SJCRH30 (cell line): ENCODE measurements around the gene IQGAP2. TPM values are rescaled to one million over a fixed set of nuclear protein-coding genes. Genes with fewer than 3 reads are reported as not detected.

Experiments
- DNase-seq, 2 experiments: peaks; one replicate each; pipeline ENCODE4 v3.0.0-alpha.2; 2015 to 2020
- H3K27ac ChIP-seq: fragments of 250-450 bp; sonication (Bioruptor Pico); 2 replicates; pipeline ENCODE4 v1.5.1; 2020; ENCODE audit warnings: mild to moderate bottlenecking, moderate library complexity
- H3K27me3 ChIP-seq: fragments of 250-450 bp; sonication (Bioruptor Pico); 2 replicates; pipeline ENCODE4 v1.5.1; 2020; ENCODE audit warnings: mild to moderate bottlenecking, moderate library complexity
- H3K36me3 ChIP-seq: fragments of 250-450 bp; sonication (Bioruptor Pico); 2 replicates; pipeline ENCODE4 v1.5.1; 2020; ENCODE audit warnings: mild to moderate bottlenecking, moderate library complexity
- H3K4me1 ChIP-seq: fragments of 250-450 bp; sonication (Bioruptor Pico); 2 replicates; pipeline ENCODE4 v1.5.1; 2020; ENCODE audit warnings: mild to moderate bottlenecking, moderate library complexity
- H3K4me3 ChIP-seq: fragments of 250-450 bp; sonication (Bioruptor Pico); 2 replicates; pipeline ENCODE4 v1.5.1; 2020; ENCODE audit warnings: mild to moderate bottlenecking, moderate library complexity
- H3K9me3 ChIP-seq: fragments of 250-450 bp; sonication (Bioruptor Pico); replicated peaks from 2 replicates; pipeline ENCODE4 v1.5.1; 2020; ENCODE audit warnings: mild to moderate bottlenecking, moderate library complexity
- total RNA-seq: library from RNA; depleted of rRNA; stranded (reverse); fragments of >200 nt; shearing (Covaris generic); gene quantifications from 2 replicates; pipeline ENCODE4 v1.2.3, GENCODE V29; 2014

IQGAP2 gene
- total RNA-seq, 1 experiment from 2014 or later, result 11.4 TPM

GRCh38 chr5:76379316-76379715 is 23.8 kb upstream of the IQGAP2 start:
- Histone ChIP-seq H3K36me3 (no peaks in the 10 kb centered on the region), H3K9me3 (no peaks in the 10 kb centered on the region), H3K4me3 (no peak overlapping the region), H3K4me1 (no peaks in the 10 kb centered on the region), H3K27me3 (0 out of 2 replicates have a peak, but pooled peaks cover 10% of the 10 kb centered on the region), H3K27ac (no peak overlapping the region)
- no peak for DNase-seq

GRCh38 chr5:76379855-76380254 is 23.2 kb upstream of the IQGAP2 start:
- 0 out of 2 replicates have a peak, but pooled peaks cover 10% of the 10 kb centered on the region for H3K27me3 ChIP-seq
- H3K9me3 ChIP-seq, result no peaks in the 10 kb centered on the region
- no peaks in the 10 kb centered on the region for H3K36me3 ChIP-seq
- no peak overlapping the region for H3K4me3 ChIP-seq
- no peaks in the 10 kb centered on the region for H3K4me1 ChIP-seq
- no peak for DNase-seq
- no peak overlapping the region for H3K27ac ChIP-seq

DNA sequence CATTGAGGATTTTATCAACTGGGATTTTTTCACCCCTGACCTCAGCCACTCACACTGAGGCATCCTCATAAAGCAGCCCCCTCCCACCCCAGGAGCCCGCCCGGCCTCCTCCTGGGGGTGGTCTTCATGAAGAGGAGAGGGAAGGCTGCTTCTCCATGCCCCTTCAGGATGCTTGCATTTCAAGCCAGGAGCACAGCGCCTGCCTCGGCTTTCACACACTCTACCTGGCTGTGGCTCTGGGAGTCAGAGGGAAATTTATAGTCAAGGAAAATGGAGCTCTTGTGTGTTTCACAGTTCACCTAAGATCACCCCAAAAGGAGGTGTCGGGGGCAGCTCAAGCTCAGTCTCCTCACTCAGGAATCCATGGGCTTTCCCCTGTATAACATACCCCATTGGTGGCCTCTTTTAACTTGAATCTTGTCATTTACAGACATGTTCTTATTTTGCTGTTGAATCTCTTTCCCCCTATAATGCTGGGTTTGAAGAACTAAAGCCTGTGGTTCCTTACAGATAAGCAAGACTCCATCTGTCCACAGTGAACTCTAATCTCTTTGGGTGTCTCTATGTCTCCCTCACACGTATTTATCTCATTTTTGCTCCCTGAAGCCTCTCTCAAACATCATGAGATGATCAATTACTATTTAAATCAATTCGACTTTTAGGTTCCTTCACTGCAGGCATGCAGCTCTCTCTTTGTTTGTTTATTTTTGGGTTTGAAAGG is 22.6 kb upstream of the IQGAP2 start:
- no peak overlapping the region for H3K4me3 ChIP-seq

DNA sequence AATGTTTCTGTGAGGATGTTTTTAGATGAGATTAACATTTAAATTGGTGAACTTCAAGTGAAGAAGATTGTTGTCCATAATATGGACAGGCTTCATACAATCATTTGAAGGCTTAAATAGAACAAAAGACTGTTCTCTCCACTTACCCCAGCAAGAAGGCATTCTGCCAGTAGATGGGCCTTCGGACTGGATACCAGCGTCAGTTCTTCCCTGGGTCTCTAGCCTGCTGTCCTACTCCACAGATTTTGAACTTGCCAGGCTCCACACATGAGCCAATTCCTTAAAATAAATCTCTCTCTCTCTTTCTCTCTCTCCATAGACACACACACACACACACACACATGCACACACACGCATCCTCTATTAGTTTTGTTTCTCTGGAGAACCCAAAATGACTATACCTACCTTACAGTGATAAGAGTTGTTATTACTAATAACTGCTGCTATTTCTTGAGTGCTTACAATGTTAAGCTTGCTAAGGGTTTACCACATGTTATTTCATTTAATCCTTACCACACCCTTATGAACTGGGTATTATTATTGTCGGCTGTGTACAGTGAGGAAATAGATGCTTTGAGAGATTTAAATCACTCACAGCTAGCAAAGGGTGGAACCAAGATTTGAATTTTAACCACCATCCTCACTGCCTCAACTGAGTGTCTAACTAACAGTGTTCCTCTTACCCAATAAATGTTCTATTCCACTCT is 19.8 kb upstream of the IQGAP2 start:
- no peaks in the 10 kb centered on the region for H3K9me3 ChIP-seq
- no peak overlapping the region for H3K27ac ChIP-seq
- no peak for DNase-seq
- no peaks in the 10 kb centered on the region for H3K36me3 ChIP-seq
- H3K4me3 ChIP-seq, result no peak overlapping the region
- H3K27me3 ChIP-seq, result 0 out of 2 replicates have a peak, but pooled peaks cover 10% of the 10 kb centered on the region
- no peaks in the 10 kb centered on the region for H3K4me1 ChIP-seq

More for the DNA sequence above, 22.6 kb upstream of the IQGAP2 start:
- H3K9me3 ChIP-seq, result no peaks in the 10 kb centered on the region
- H3K27ac ChIP-seq, result no peak overlapping the region
- no peak for DNase-seq
- H3K36me3 ChIP-seq, result no peaks in the 10 kb centered on the region
- H3K27me3 ChIP-seq, result 0 out of 2 replicates have a peak, but pooled peaks cover 10% of the 10 kb centered on the region
- H3K4me1 ChIP-seq, result no peaks in the 10 kb centered on the region

DNA sequence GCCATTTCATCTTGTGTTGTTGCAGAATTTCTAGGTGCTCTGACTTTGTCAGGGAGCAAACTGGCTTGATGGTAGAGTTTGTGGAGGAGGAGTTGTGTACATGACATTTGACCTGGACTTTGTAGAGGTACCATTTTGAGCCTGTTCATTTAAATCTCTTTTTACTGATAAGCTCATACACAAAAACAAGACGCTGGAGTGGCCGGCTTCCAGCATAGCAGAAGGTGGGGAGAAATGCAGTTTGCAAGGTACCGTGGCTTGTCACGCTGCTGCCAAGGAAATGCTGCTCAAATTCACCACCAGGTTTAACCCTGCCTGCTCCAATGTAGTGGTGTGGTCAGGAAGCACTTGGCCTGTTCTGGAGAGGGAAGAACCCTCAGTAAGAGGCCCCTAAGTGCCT is 18.9 kb upstream of the IQGAP2 start:
- H3K27ac ChIP-seq, result no peak overlapping the region
- DNase-seq, result no peak
- no peaks in the 10 kb centered on the region for H3K4me1 ChIP-seq
- H3K27me3 ChIP-seq, result 0 out of 2 replicates have a peak, but pooled peaks cover 5% of the 10 kb centered on the region
- H3K4me3 ChIP-seq, result no peak overlapping the region
- H3K36me3 ChIP-seq, result no peaks in the 10 kb centered on the region
- H3K9me3 ChIP-seq, result no peaks in the 10 kb centered on the region

DNA sequence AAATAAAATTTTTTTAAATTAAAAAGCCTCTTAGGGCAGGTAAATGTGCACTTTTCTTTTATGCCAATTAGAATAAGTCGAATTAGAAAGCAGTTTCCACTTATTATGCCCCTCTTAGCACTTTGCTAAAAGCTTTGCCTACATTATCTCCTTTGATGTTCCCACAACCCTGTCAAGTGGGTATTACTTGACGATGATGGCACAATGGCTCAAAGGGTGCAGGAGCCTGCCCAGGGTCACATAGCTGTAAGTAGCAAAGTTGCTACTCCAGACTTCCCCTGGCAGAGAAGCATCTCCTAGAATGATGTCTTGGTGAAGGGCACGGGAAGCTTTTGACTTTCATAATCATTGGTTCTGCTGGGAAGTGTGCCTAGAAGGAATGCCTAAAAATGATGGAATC is 18.4 kb upstream of the IQGAP2 start:
- H3K27me3 ChIP-seq, result 0 out of 2 replicates have a peak, but pooled peaks cover 5% of the 10 kb centered on the region
- no peak overlapping the region for H3K4me3 ChIP-seq
- no peaks in the 10 kb centered on the region for H3K4me1 ChIP-seq
- no peaks in the 10 kb centered on the region for H3K36me3 ChIP-seq
- no peak for DNase-seq
- H3K27ac ChIP-seq, result no peak overlapping the region
- no peaks in the 10 kb centered on the region for H3K9me3 ChIP-seq

- no peaks in the 10 kb centered on the region for H3K4me1 ChIP-seq
- H3K4me3 ChIP-seq, result no peak overlapping the region
- no peak overlapping the region for H3K27ac ChIP-seq
- no peaks in the 10 kb centered on the region for H3K9me3 ChIP-seq
- no peak for DNase-seq
- 0 out of 2 replicates have a peak, but pooled peaks cover 5% of the 10 kb centered on the region for H3K27me3 ChIP-seq
- no peaks in the 10 kb centered on the region for H3K36me3 ChIP-seq
Observed at GRCh38 chr5:76385540-76385939, 17.5 kb upstream of the IQGAP2 start.

GRCh38 chr5:76386360-76386759 is 16.7 kb upstream of the IQGAP2 start:
- DNase-seq, result no peak

GRCh38 chr5:76388236-76388635 is 14.8 kb upstream of the IQGAP2 start:
- H3K27ac ChIP-seq, result no peak overlapping the region

More at GRCh38 chr5:76386360-76386759, 16.7 kb upstream of the IQGAP2 start:
- no peaks in the 10 kb centered on the region for H3K27me3 ChIP-seq
- H3K27ac ChIP-seq, result no peak overlapping the region
- H3K36me3 ChIP-seq, result no peaks in the 10 kb centered on the region
- no peak overlapping the region for H3K4me3 ChIP-seq
- H3K4me1 ChIP-seq, result no peaks in the 10 kb centered on the region
- no peaks in the 10 kb centered on the region for H3K9me3 ChIP-seq

DNA sequence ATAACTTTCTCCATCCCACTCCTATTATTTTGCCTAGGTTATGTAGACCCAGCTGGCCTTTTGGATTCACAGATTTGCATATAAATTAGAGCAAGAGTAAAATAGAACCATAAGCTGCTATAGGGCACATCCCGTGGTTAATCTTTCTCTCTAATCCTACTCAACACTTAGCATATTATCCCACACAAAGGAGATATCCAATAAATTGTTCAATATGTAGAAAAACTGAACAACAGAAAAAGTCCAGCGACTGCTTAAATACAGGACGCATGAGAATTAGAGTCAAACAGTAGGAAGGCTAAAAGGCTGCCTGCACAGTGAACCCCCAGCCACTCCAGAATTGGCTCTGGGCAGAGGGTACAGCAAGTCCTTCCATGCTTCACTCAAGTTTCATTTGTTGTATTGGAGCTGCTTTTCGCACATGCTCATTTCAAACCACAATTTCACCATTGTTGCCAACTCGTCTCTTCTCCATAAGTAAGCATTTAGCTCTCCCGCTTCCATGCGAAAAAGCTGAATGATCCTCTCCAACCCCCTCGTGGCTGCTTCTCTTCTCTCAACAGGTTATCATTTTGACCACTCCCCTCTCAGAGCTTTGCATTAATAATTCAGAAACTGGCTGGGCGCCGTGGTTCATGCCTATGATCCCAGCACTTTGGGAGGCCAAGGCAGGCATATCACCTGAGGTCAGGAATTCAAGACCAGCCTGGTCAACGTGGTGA is 14.1 kb upstream of the IQGAP2 start:
- H3K4me3 ChIP-seq, result no peak overlapping the region
- no peaks in the 10 kb centered on the region for H3K4me1 ChIP-seq
- DNase-seq, result no peak
- H3K36me3 ChIP-seq, result no peaks in the 10 kb centered on the region
- peaks cover 7% of the 10 kb centered on the region; the same call in 1 of the 2 replicates for H3K27me3 ChIP-seq
- H3K27ac ChIP-seq, result no peak overlapping the region
- no peaks in the 10 kb centered on the region for H3K9me3 ChIP-seq

More at GRCh38 chr5:76388236-76388635, 14.8 kb upstream of the IQGAP2 start:
- H3K9me3 ChIP-seq, result no peaks in the 10 kb centered on the region
- no peaks in the 10 kb centered on the region for H3K4me1 ChIP-seq
- H3K27me3 ChIP-seq, result peaks cover 7% of the 10 kb centered on the region; the same call in 1 of the 2 replicates
- H3K36me3 ChIP-seq, result no peaks in the 10 kb centered on the region
- no peak for DNase-seq
- H3K4me3 ChIP-seq, result no peak overlapping the region

- Histone ChIP-seq H3K4me1 (no peaks in the 10 kb centered on the region), H3K4me3 (no peak overlapping the region), H3K9me3 (no peaks in the 10 kb centered on the region), H3K27ac (no peak overlapping the region), H3K36me3 (no peaks in the 10 kb centered on the region), H3K27me3 (peaks cover 7% of the 10 kb centered on the region; the same call in 1 of the 2 replicates)
- no peak for DNase-seq
Observed at GRCh38 chr5:76389513-76390154, 13.5 kb upstream of the IQGAP2 start.

DNA sequence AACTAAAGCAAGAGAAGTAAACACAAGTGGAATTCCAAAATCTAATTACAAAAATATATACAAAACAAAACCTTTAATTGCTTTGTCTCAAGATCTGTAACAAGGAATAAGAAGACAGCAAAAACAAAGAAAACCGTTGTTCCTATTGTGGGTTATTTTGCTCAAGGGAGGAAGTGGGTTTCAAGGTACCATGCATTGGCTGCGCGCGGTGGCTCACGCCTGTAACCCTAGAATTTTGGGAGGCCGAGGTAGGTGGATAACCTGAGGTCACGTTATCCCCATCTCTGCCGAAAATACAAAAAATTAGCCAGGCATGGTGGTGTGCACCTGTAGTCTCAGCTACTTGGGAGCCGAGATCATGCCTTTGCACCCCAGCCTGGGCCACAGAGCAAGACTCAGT is 12.1 kb upstream of the IQGAP2 start:
- Histone ChIP-seq H3K36me3 (no peaks in the 10 kb centered on the region), H3K9me3 (no peaks in the 10 kb centered on the region), H3K27me3 (peaks cover 7% of the 10 kb centered on the region; the same call in 1 of the 2 replicates), H3K4me3 (no peak overlapping the region), H3K27ac (no peak overlapping the region), H3K4me1 (no peaks in the 10 kb centered on the region)
- DNase-seq, result no peak

- H3K9me3 ChIP-seq, result no peaks in the 10 kb centered on the region
- no peak overlapping the region for H3K27ac ChIP-seq
- H3K4me1 ChIP-seq, result no peaks in the 10 kb centered on the region
- no peak overlapping the region for H3K4me3 ChIP-seq
- H3K36me3 ChIP-seq, result no peaks in the 10 kb centered on the region
- no peak for DNase-seq
- H3K27me3 ChIP-seq, result peaks cover 7% of the 10 kb centered on the region; the same call in 1 of the 2 replicates
Observed at GRCh38 chr5:76393035-76393680, 9.9 kb upstream of the IQGAP2 start.

- no peak for DNase-seq
- Histone ChIP-seq H3K9me3 (no peaks in the 10 kb centered on the region), H3K27ac (no peak overlapping the region), H3K36me3 (no peaks in the 10 kb centered on the region), H3K4me3 (no peak overlapping the region), H3K27me3 (peaks cover 7% of the 10 kb centered on the region; the same call in 1 of the 2 replicates), H3K4me1 (no peaks in the 10 kb centered on the region)
Observed at GRCh38 chr5:76397200-76397599, 5.9 kb upstream of the IQGAP2 start.
